K562 (cell line): ENCODE data around the gene MPIG6B. TPM values are rescaled to one million over a fixed set of nuclear protein-coding genes. Genes with fewer than 3 reads are reported as not detected.

Experiments used
- CEBPB ChIP-seq: fragments of 450-650 bp; IDR thresholded peaks from 2 replicates; pipeline ENCODE4 v1.6.1; 2016; ENCODE audit warnings: missing genetic modification characterization, missing compliant biosample characterization
- CHD1 ChIP-seq: fragments of 200-600 bp; sonication (generic); IDR thresholded peaks from one replicate; pipeline ENCODE4 v1.6.1; 2012; ENCODE audit warnings: mild to moderate bottlenecking, moderate library complexity, low read length, inconsistent platforms
- DEAF1 ChIP-seq: fragments of 450-650 bp; formaldehyde crosslinking; IDR thresholded peaks from 2 replicates; pipeline ENCODE4 v1.4.0; 2020; ENCODE audit warnings: mild to moderate bottlenecking, moderate library complexity
- E4F1 ChIP-seq: fragments of 250-450 bp; sonication (Bioruptor Pico); IDR thresholded peaks from 2 replicates; pipeline ENCODE4 v1.5.0; 2021; ENCODE audit warnings: mild to moderate bottlenecking, borderline replicate concordance
- EHMT2 ChIP-seq: fragments of 450-650 bp; IDR thresholded peaks from 2 replicates; pipeline ENCODE4 v1.6.1; 2018; ENCODE audit warnings: antibody characterized with exemption
- HES1 ChIP-seq: fragments of 450-650 bp; IDR thresholded peaks from 2 replicates; pipeline ENCODE4 v1.6.1; 2016; ENCODE audit warnings: low read depth, mild to moderate bottlenecking, moderate library complexity
- JUN ChIP-seq, 2 experiments: sonication (generic) in 1 of 2; formaldehyde crosslinking in 1 of 2; IDR thresholded peaks; 2 replicates each; pipeline versions ENCODE4 v1.6.1 to v1.8.0; 2012 to 2022; ENCODE audit warnings: borderline replicate concordance in 2 of 2, mild to moderate bottlenecking in 2 of 2, improper control_type of control experiment in 1 of 2, low read depth in 1 of 2, low read length in 1 of 2, missing genetic modification reagents in 1 of 2
- KDM2B ChIP-seq: fragments of 250-450 bp; sonication (Bioruptor Pico); IDR thresholded peaks from 2 replicates; pipeline ENCODE4 v1.8.0; 2021; ENCODE audit warnings: mild to moderate bottlenecking, moderate library complexity
- KLF1 ChIP-seq: fragments of 450-650 bp; IDR thresholded peaks from 2 replicates; pipeline ENCODE4 v1.6.1; 2016; ENCODE audit warnings: missing genetic modification characterization, missing compliant biosample characterization
- NR1H2 ChIP-seq: sonication (generic); formaldehyde crosslinking; IDR thresholded peaks from 2 replicates; pipeline ENCODE4 v1.4.0; 2020; ENCODE audit warnings: mild to moderate bottlenecking, missing genetic modification reagents
- NRF1 ChIP-seq, 2 experiments: fragments of 450-650 bp; IDR thresholded peaks in 1 of 2; conservative IDR thresholded peaks in 1 of 2; 2 replicates each; pipeline ENCODE4 v1.6.1; 2014; ENCODE audit warnings: mild to moderate bottlenecking in 2 of 2
- ZBED1 ChIP-seq: IDR thresholded peaks from 2 replicates; pipeline ENCODE4 v1.6.1; 2014
- ZBTB12 ChIP-seq: fragments of 250-450 bp; sonication (Bioruptor Pico); IDR thresholded peaks from 2 replicates; pipeline ENCODE4 v1.4.0; 2020
- ZNF121 ChIP-seq: sonication (generic); formaldehyde crosslinking; conservative IDR thresholded peaks from 2 replicates; pipeline ENCODE4 v1.8.0; 2022; ENCODE audit warnings: missing genetic modification reagents
- polyA plus RNA-seq, 8 experiments: library from polyadenylated mRNA; depleted of rRNA in 4 of 8; stranded (reverse) in 5 of 8; unstranded in 3 of 8; fragments of >200 nt; fragmentation: Nextera tagmentation in 2 of 8; fragmentation: Illumina TruSeq in 1 of 8; extraction: Ambion mirVana in 2 of 8; extraction: Trizol in 1 of 8; gene quantifications; 2 replicates each; pipeline versions ENCODE4 v1.2.1 to v1.2.3, GENCODE V29; 2011 to 2014; ENCODE audit warnings: inconsistent platforms in 1 of 8, missing spikeins in 1 of 8
- total RNA-seq, 7 experiments: library from RNA; depleted of rRNA in 6 of 7; stranded (reverse); fragments of >200 nt in 6 of 7; fragmentation: Illumina TruSeq in 2 of 7; extraction: Trizol in 2 of 7; gene quantifications; 2 replicates each; pipeline versions ENCODE4 v1.2.1 to v1.2.3, GENCODE V29; 2011 to 2021; ENCODE audit warnings: low replicate concordance in 1 of 7

The MPIG6B gene
- total and polyA plus RNA-seq, 9 of the 15 experiments (the other 6 are each of a cell fraction or from before 2014, with no cell fraction given): 0.11 to 1.2 (median 0.28) TPM; not detected in 1

GRCh38 chr6:31729979-31730630 is 6.9 kb downstream of the MPIG6B start (continued):
- TF ChIP-seq ZBED1 (no peak), JUN (IDR thresholded peaks at IDR 0.05; ENCODE audit: borderline replicate concordance, low read depth, low read length) (peak; percentile 59; the same call in 1 of the 2 replicates), JUN (CRISPR knock-in tag; IDR thresholded peaks at IDR 0.05; ENCODE audit: borderline replicate concordance) (no peak), KLF1 (tag) (no peak), EHMT2 (no peak), NR1H2 (CRISPR knock-in tag) (no peak), ZNF121 (no peak), DEAF1 (peak; percentile 96), KDM2B (0 out of 2 replicates have a peak, but pooled peaks have one; percentile 72), CHD1 (no peak), HES1 (no peak), E4F1 (CRISPR knock-in tag) (peak; percentile 90), CEBPB (tag) (peak; percentile 55), ZBTB12 (CRISPR knock-in tag) (peak; percentile 68), NRF1 (conservative IDR thresholded peaks at IDR 0.05 in 1 of 2, IDR thresholded peaks at IDR 0.05 in 1 of 2) (peak; percentile 81 to 85)
